Coronary artery (tissue), 2 donors: ENCODE data around the gene TTPAL.

ENCODE experiments used
- DNase-seq: peaks from one replicate; pipeline ENCODE4 v3.0.0-alpha.2; 2017; ENCODE audit warnings: low spot score
- H3K27ac ChIP-seq, 2 donors: fragments of 200-600 bp; sonication (generic); one replicate each; pipeline ENCODE4 v1.5.1; 2016 to 2019
- H3K4me3 ChIP-seq: fragments of 200-600 bp; sonication (generic); 2 replicates; pipeline ENCODE4 v1.5.1; 2016; ENCODE audit warnings: mild to moderate bottlenecking, moderate library complexity
- TF ChIP-seq, protein P1 (sequence below): fragments of 200-600 bp; sonication (generic); IDR thresholded peaks from one replicate; pipeline ENCODE4 v1.5.1; 2019; ENCODE audit warnings: antibody characterized with exemption

TTPAL gene

DNA sequence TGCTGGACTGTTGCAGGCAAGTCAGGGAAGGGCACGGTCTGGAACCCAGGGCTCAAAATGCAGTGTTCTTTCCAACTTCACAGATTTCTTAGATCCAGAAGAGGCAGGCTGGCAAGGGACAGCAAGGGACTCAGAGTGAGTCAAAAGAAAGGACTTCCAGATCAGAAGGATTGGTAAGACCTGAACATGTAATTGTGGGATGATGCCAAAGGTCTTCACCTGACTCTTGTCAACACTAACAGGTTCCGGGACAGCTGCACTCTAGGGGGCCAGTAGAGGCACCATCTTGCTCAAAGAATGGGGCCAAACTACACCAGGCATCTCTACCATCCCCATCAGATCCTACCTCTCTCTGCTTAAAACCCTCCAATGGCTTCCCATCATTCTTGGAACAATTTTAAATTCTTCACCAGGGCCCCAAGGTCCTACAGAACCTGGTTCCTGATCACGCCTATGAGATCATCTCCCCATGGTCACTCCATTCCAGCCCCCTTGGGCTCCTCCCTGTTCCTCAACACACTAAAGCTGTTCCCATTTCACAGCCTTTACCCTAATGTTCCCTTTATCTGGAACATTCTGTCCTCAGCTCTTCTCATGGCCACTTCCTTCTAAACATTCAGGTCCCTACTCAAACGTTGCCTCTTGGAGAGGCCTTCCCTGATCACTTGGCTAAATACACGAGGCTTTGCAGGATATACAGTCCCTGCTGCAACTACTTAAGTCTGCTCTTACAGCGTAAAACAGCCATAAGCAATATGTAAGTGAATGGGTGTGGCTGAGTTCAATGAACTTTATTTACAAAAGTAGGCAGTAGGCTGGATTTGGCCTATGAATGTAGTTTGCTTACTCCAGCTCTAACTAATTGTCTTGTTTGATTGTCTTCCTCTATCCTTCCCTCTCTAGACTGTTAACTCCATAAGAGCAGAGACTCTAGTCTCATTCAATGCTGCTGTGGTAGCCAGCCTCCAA lies 29.6 kb upstream of the TTPAL start:
- Histone ChIP-seq H3K27ac (no peak overlapping the region), H3K4me3 (no peak overlapping the region)
- DNase-seq: no peak
- TF ChIP-seq, protein P1, sequence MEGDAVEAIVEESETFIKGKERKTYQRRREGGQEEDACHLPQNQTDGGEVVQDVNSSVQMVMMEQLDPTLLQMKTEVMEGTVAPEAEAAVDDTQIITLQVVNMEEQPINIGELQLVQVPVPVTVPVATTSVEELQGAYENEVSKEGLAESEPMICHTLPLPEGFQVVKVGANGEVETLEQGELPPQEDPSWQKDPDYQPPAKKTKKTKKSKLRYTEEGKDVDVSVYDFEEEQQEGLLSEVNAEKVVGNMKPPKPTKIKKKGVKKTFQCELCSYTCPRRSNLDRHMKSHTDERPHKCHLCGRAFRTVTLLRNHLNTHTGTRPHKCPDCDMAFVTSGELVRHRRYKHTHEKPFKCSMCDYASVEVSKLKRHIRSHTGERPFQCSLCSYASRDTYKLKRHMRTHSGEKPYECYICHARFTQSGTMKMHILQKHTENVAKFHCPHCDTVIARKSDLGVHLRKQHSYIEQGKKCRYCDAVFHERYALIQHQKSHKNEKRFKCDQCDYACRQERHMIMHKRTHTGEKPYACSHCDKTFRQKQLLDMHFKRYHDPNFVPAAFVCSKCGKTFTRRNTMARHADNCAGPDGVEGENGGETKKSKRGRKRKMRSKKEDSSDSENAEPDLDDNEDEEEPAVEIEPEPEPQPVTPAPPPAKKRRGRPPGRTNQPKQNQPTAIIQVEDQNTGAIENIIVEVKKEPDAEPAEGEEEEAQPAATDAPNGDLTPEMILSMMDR: no peak

DNA sequence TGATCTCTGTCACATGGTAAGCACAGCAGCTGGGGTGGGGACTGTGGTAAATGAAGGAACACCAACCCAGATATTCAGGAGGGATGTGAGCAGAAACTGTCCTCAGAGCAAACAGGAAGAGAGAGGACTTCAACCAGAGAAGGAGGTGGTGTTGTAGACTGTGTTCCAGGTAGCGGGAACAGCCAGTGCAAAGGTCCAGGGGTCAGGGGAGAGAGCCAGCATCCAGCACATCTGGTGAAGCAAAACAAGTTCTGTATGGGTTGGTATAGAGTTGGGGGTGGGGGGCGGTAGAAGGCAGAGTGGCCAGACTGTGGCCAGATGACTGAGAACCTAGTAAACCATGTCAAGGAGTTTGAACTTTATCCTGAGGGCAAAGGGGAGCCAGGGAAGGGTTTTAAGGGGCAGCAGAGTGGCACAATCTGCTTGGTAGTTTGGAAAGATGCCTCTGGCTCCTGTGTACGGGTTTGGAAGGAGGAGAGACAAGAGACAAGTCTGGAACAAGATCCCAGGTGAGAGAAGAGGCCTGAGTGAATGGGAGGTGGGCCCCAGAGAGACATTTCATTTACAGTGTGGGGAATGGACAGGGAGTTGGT lies 27.8 kb upstream of the TTPAL start:
- TF ChIP-seq, protein P1: no peak
- H3K4me3 ChIP-seq: no peak overlapping the region
- DNase-seq: no peak
- no peak overlapping the region for H3K27ac ChIP-seq

DNA sequence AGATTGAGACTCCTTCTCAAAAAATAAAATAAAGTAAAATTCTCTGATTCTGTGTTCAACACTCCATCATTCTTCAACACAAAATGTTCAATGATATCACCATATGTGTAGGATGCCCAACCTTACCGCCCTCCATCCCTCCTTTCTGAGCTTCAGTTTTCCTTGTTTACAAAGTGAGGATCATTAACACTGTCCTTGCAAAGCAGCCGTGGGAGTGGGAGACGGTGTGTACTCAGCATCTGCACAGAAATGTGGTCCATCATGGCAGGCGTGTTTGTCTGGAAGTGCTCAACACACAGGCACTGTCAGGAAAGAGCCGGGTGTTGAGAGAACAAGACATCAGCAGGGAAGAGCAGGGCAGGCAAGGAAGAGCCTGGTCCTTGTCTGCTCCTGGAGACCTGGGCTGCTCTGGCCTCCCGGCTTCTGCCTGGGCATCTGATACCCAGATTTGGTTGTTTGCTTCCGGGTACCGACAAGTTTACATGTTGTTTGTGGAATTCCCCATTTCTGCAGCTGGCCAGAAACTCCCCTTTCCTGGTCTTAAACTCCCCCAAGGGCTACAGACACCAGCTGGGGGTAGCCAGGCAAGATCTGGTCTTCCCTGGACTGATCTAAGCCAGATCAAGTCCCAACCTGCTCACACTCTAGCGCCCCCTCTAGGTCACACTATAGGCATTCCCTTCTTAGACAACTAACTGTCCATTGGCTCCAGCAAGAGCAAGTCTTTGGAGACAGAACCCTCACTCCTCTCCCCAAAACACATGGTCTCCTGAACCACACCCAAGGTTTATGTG lies 26.7 kb upstream of the TTPAL start:
- TF ChIP-seq, protein P1: no peak
- no peak for DNase-seq
- Histone ChIP-seq H3K4me3 (no peak overlapping the region), H3K27ac (no peak overlapping the region)

DNA sequence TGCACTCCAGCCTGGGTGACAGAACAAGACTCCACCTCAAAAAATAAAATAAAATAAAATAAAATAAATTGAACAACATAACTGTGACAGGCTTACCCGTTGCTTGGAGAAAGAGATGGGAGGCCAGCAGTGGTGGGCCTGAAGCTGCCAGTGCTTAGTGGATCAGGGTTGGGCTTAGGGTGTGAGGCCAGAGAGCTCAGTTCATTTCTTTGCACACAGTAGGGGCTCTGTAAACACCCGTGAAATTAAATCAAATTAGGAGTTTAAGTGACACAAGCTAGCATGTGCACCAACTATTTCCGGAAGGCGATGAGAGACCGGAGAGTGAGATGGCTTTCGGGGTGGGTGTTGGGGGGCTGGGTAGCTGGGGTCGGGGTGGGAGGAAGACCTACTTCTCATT lies 25.8 kb upstream of the TTPAL start:
- DNase-seq: no peak
- TF ChIP-seq, protein P1: no peak
- H3K27ac ChIP-seq: no peak overlapping the region
- H3K4me3 ChIP-seq: no peak overlapping the region

DNA sequence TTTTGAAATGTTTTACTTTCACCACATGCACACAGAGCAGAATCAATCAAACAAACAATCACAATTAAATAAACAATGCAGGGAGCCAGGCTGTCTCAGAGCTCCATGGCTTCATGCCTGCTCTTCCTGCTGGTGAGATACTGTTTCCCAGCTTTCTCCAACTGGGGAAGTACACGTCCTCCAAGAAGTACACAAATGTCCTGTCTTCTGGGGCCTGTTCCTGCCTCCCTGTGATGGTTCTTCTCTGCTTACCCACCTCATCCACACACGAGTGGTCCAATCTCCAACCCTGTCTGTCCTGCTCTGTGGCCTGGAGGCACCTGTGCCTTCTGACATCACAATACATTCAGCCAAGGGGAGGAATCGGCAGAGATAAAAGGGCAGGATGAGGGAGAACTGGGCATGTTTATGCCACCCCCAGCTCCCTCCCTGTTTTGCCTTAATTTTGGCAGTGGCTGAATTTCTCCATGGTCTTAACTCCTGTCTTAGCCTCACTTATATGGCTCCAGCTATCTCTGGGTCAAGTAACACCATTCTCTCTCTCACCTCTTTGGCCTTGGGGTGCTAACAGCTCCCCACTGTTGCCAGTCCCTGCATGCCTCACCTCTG lies 25.3 kb upstream of the TTPAL start:
- Histone ChIP-seq H3K27ac (no peak overlapping the region), H3K4me3 (no peak overlapping the region)
- TF ChIP-seq, protein P1: no peak
- no peak for DNase-seq

DNA sequence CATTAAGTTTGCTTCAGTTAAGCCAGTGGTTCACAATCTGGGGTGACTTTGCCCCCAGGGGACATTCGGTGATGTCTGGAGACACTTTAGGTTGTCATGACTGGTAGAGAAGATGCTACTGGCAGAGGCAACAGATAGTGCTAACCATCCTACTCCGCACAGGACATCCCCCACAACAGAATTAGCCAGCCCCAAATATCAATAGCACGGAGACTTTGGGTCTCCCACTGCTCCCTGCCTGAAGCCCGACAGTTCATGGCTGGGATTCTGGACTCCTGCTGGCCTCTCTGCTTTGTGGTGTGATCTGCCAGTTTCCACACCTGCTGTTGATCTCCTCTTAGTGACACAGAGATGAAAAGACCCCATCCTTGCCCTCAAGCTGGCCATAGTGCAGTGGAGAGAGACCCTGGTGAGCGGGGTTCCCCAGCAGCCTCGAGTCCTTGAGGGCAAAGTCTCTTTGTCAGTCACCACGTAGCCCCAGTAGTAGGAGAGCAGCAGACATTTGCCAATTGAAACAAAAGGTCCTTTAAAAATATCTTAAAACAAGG lies 24.7 kb upstream of the TTPAL start:
- TF ChIP-seq, protein P1: no peak
- no peak for DNase-seq
- Histone ChIP-seq H3K27ac (no peak overlapping the region), H3K4me3 (no peak overlapping the region)
